WI38 (cell line): Measurements from ENCODE around the gene EFNA5.

Experiments
- H3K4me3 ChIP-seq: 2 replicates; pipeline ENCODE4 v1.5.1; 2011; ENCODE audit warnings: low read depth, mild to moderate bottlenecking, control low read depth, low read length
- TF ChIP-seq, protein P1 (sequence below): IDR thresholded peaks from 2 replicates; pipeline ENCODE4 v1.5.1; 2012; ENCODE audit warnings: low read depth, mild to moderate bottlenecking, control low read depth, low read length

Gene EFNA5

DNA sequence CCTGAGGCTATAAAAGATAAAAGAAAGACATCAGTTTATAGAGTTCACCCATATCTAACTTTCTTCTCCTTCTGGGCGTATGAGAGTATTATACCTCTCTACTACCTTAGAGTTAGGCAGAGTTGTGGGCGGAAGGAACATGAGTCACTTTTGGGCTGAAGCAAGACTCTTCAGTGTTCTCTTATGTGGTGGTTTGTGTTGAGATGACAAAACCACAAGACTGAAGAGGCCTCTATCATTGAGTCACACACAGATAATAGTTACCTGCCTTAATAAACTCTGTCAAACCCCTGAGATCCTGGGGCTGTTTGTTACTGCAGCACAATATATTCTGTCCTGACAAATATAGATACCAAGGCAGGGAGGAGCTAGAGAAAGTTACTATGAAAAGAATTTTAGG lies 184.2 kb downstream of the EFNA5 start:
- no peak overlapping the region for H3K4me3 ChIP-seq
- TF ChIP-seq, protein P1, sequence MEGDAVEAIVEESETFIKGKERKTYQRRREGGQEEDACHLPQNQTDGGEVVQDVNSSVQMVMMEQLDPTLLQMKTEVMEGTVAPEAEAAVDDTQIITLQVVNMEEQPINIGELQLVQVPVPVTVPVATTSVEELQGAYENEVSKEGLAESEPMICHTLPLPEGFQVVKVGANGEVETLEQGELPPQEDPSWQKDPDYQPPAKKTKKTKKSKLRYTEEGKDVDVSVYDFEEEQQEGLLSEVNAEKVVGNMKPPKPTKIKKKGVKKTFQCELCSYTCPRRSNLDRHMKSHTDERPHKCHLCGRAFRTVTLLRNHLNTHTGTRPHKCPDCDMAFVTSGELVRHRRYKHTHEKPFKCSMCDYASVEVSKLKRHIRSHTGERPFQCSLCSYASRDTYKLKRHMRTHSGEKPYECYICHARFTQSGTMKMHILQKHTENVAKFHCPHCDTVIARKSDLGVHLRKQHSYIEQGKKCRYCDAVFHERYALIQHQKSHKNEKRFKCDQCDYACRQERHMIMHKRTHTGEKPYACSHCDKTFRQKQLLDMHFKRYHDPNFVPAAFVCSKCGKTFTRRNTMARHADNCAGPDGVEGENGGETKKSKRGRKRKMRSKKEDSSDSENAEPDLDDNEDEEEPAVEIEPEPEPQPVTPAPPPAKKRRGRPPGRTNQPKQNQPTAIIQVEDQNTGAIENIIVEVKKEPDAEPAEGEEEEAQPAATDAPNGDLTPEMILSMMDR = no peak

- TF ChIP-seq, protein P1 = no peak
- H3K4me3 ChIP-seq = no peak overlapping the region
Measured at GRCh38 chr5:107485184-107485583, 185.6 kb downstream of the EFNA5 start.

DNA sequence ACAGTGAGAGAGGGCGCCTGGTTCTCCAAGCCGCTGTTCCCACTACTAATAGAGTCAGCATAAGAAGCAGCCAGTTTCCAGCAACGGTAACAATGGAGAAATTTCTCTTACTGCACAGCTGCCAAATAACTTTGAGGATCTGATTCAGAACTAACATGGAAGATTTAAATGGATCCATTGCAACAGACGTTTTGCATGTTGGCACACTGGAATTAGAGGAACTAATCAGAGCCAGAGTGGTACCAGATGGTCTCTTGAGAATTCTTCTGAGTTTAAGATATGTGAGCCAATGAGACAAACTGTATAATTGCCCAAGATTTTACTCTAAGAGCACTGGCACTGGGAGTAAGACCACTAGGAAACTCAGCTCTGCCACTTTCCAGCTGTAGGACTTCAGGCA lies 186.5 kb downstream of the EFNA5 start:
- TF ChIP-seq, protein P1 = no peak
- H3K4me3 ChIP-seq = no peak overlapping the region

DNA sequence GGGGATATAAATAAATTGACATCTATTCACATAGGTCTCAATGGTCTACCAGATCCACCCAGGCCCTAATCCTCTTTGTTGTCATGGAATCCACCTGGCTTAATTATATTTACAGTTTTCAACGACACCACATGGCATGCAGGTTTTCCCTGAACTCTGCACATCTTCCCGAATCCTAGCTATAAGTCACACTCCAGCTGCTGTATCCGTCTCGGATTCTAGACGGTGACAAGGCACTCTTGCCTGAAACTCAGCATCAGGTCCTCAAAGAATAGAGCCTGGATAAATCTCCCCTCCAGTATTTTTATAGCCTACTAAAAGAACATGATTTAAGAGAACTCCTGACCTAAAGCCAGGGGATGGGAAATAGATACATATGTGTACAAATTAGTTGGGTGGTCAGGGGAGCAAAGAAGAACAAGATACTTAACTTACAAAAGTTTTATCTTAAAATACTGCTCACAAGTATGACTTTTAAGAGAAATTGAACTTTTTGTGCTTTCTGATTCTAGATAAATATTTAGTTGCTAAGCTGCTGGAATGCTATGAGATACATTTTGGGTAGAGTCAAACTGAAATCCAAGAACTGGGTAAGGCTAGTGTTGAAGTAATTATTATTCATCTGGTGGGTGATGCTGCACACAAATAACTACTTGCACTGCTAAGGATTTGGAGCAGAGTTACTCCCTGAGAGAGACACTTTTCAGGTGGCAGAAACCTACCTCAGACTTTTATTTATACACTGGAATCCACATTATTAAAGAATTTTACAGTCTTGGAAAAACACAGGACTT lies 187.3 kb downstream of the EFNA5 start:
- TF ChIP-seq, protein P1 = no peak
- no peak overlapping the region for H3K4me3 ChIP-seq

DNA sequence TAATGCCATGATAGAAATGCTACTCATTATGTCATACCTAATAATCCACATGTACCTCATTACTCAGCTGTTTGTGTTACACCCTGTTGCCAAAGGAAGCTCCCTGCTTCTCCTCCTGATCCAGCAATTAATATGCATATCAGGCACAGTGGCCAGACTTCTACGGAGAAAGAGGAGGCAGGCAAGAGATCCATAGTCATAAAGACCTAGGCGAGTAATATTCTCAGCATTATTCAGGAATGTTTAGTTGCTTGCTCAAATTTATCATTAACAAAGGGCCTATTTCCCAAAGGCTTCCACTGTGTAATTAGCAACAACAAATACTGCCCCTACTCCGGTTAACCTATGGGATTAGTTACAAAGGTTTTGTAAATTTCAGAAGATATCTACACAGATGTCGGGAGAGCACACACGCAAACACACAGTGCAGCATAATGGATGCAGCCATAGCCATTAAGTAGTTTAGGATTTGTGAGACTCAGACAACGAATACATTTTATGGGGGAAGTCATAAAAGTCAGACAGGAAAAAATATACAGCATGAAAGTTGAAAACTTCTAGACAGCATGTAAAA lies 192.6 kb downstream of the EFNA5 start:
- no peak overlapping the region for H3K4me3 ChIP-seq
- TF ChIP-seq, protein P1 = no peak

DNA sequence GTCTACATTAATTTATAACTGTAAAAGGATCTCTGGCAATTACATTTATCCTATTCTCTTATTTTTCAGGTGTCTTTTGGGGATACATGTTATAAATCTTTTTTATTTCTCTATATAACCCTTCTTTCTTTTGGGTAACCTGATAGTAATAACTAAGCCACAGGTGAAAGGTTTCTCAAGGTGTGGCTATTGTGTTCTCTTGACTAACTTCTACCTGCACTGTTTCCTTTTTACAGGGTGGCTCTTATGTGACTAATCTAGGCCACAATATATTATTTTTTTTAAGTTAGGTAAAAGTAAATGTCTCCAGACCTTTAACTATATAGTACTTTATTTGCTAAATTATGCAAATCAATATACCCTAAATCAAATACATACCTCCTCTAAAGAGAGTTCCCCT lies 193.2 kb downstream of the EFNA5 start:
- TF ChIP-seq, protein P1 = no peak
- no peak overlapping the region for H3K4me3 ChIP-seq

DNA sequence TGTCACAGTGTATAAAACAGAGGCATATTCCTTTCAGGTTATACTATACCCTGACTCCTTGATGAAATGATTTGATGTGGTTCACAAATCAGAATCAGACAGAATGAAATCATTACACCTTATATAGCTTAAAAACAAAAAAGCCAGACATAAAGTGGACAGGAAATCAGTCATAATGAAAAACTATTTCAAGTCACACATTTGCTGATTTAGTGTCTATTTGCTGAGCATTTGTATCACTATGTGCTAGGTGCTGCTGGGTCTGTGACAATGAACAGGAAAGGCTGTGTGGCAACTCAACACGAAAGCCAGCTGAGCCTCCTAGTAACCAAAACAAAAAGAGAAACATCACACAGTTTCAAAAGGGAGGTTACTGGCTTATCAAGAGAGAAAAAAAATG lies 194.0 kb downstream of the EFNA5 start:
- TF ChIP-seq, protein P1 = no peak
- no peak overlapping the region for H3K4me3 ChIP-seq
